SK-N-SH (cell line): ENCODE results near the gene PRR27. TPM values are rescaled to one million over a fixed set of nuclear protein-coding genes. Genes with fewer than 3 reads are reported as not detected.

ENCODE experiments used
- CTCF ChIA-PET: fragments of 300-600, 350-600 bp; formaldehyde crosslinking; extraction: SDS; loops from one replicate; lab custom pipeline; 2021; lab: Yijun Ruan, JAX
- POLR2A ChIA-PET: fragments of 350-600 bp; sonication (Branson Sonifier 250); formaldehyde crosslinking; extraction: SDS; loops from one replicate; lab custom pipeline; 2020; ENCODE audit warnings: antibody characterized with exemption, inconsistent platforms; lab: Yijun Ruan, JAX
- DNase-seq: peaks from one replicate; pipeline ENCODE4 v3.0.0; 2012
- H2AFZ ChIP-seq: fragments of 200-600 bp; sonication (generic); 2 replicates; pipeline ENCODE4 v1.8.1; 2016; ENCODE audit warnings: antibody characterized with exemption, mild to moderate bottlenecking, low read depth
- H3F3A ChIP-seq: fragments of 200-600 bp; sonication (generic); replicated peaks from 2 replicates; pipeline ENCODE3; 2016; ENCODE audit warnings: antibody characterized with exemption, mild to moderate bottlenecking; ENCODE audit not compliant: insufficient read depth
- H3K27ac ChIP-seq, 2 experiments: fragments of 200-500 bp in 1 of 2; fragments of 200-600 bp in 1 of 2; sonication (Bioruptor generic) in 1 of 2; sonication (generic), shearing (Covaris generic) in 1 of 2; 2 replicates each; pipeline versions ENCODE4 v1.5.1 to v1.6.1; 2014 to 2016; ENCODE audit warnings: low read depth in 2 of 2, inconsistent platforms in 1 of 2, low read length in 1 of 2, mild to moderate bottlenecking in 1 of 2, mixed read lengths in 1 of 2
- H3K27me3 ChIP-seq: fragments of 200-600 bp; sonication (generic), shearing (Covaris generic); 2 replicates; pipeline ENCODE4 v1.6.1; 2016; ENCODE audit warnings: mixed run types; ENCODE audit not compliant: insufficient read depth
- H3K36me3 ChIP-seq, 2 experiments: fragments of 200-500 bp in 1 of 2; fragments of 200-600 bp in 1 of 2; sonication (Bioruptor generic) in 1 of 2; sonication (generic) in 1 of 2; replicated peaks in 1 of 2; 2 replicates each; pipeline versions ENCODE3 to v1.5.1; 2014 to 2016; ENCODE audit warnings: low read length in 1 of 2, mild to moderate bottlenecking in 1 of 2; ENCODE audit not compliant: insufficient read depth in 2 of 2, control insufficient read depth in 1 of 2
- H3K4me1 ChIP-seq, 2 experiments: fragments of 200-500 bp in 1 of 2; fragments of 200-600 bp in 1 of 2; sonication (Bioruptor generic) in 1 of 2; sonication (generic), shearing (Covaris generic) in 1 of 2; 2 replicates each; pipeline versions ENCODE4 v1.5.1 to v1.6.1; 2014 to 2016; ENCODE audit warnings: low read depth in 1 of 2, low read length in 1 of 2, mixed run types in 1 of 2; ENCODE audit not compliant: insufficient read depth in 2 of 2, control insufficient read depth in 1 of 2
- H3K4me2 ChIP-seq: fragments of 200-600 bp; sonication (generic), shearing (Covaris generic); 2 replicates; pipeline ENCODE4 v1.6.1; 2017; ENCODE audit warnings: mixed run types
- H3K4me3 ChIP-seq, 2 experiments: fragments of 200-500 bp in 1 of 2; fragments of 200-600 bp in 1 of 2; sonication (Bioruptor generic) in 1 of 2; sonication (generic), shearing (Covaris generic) in 1 of 2; 2 replicates each; pipeline versions ENCODE4 v1.5.1 to v1.8.1; 2014 to 2016; ENCODE audit warnings: low read depth in 2 of 2, inconsistent platforms in 1 of 2, low read length in 1 of 2, mild to moderate bottlenecking in 1 of 2, mixed read lengths in 1 of 2, moderate library complexity in 1 of 2
- H3K79me2 ChIP-seq: fragments of 200-600 bp; sonication (generic); 2 replicates; pipeline ENCODE4 v1.8.1; 2017; ENCODE audit warnings: mild to moderate bottlenecking; ENCODE audit not compliant: insufficient read depth
- H3K9ac ChIP-seq: fragments of 200-600 bp; sonication (generic); 2 replicates; pipeline ENCODE4 v1.6.1; 2017; ENCODE audit warnings: mixed run types
- H3K9me2 ChIP-seq: fragments of 200-600 bp; sonication (generic); 2 replicates; pipeline ENCODE4 v1.6.1; 2017; ENCODE audit warnings: mixed run types
- H3K9me3 ChIP-seq: fragments of 200-600 bp; sonication (generic); 2 replicates; pipeline ENCODE4 v1.6.1; 2017; ENCODE audit warnings: mixed run types, mild to moderate bottlenecking, moderate library complexity
- H4K20me1 ChIP-seq: fragments of 200-600 bp; sonication (generic); 2 replicates; pipeline ENCODE4 v1.6.1; 2017; ENCODE audit warnings: mild to moderate bottlenecking, mixed run types; ENCODE audit not compliant: insufficient read depth
- ELF1 ChIP-seq: IDR thresholded peaks from 2 replicates; pipeline ENCODE4 v1.4.0; 2012
- EZH2phosphoT487 ChIP-seq: fragments of 200-600 bp; sonication (generic); IDR thresholded peaks from 2 replicates; pipeline ENCODE4 v1.6.1; 2017; ENCODE audit warnings: low read depth, mixed run types, mild to moderate bottlenecking, antibody characterized with exemption, moderate library complexity, borderline replicate concordance
- FOXJ3 ChIP-seq: sonication (generic); formaldehyde crosslinking; IDR thresholded peaks from 2 replicates; pipeline ENCODE4 v1.5.1; 2020; ENCODE audit warnings: mild to moderate bottlenecking, missing genetic modification reagents
- FOXM1 ChIP-seq: IDR thresholded peaks from 2 replicates; pipeline ENCODE4 v1.4.0; 2012; ENCODE audit warnings: low read depth, mild to moderate bottlenecking
- GABPA ChIP-seq: IDR thresholded peaks from 2 replicates; pipeline ENCODE4 v1.4.0; 2012; ENCODE audit warnings: low read depth, mild to moderate bottlenecking
- GATA2 ChIP-seq: sonication (generic); formaldehyde crosslinking; IDR thresholded peaks from 2 replicates; pipeline ENCODE4 v1.5.0; 2020; ENCODE audit warnings: mild to moderate bottlenecking, missing genetic modification reagents
- MXI1 ChIP-seq: IDR thresholded peaks from 2 replicates; pipeline ENCODE4 v1.6.1; 2012; ENCODE audit warnings: mild to moderate bottlenecking, low read depth, low read length, improper control_type of control experiment
- POLR2AphosphoS5 ChIP-seq: IDR thresholded peaks from 2 replicates; pipeline ENCODE4 v1.6.1; 2012; ENCODE audit warnings: low read depth, low read length
- RCOR1 ChIP-seq: fragments of 150-350 bp; IDR thresholded peaks from 2 replicates; pipeline ENCODE4 v1.6.1; 2017; ENCODE audit warnings: antibody characterized with exemption, low read length
- RFX5 ChIP-seq: IDR thresholded peaks from 2 replicates; pipeline ENCODE4 v1.6.1; 2012; ENCODE audit warnings: mild to moderate bottlenecking, improper control_type of control experiment, low read length
- RXRA ChIP-seq: IDR thresholded peaks from 2 replicates; pipeline ENCODE4 v1.4.0; 2012; ENCODE audit warnings: low read depth, mild to moderate bottlenecking, borderline replicate concordance
- SIN3A ChIP-seq: IDR thresholded peaks from 2 replicates; pipeline ENCODE4 v1.6.1; 2012; ENCODE audit warnings: low read depth, mild to moderate bottlenecking, low read length, moderate library complexity, borderline replicate concordance
- TCF12 ChIP-seq: IDR thresholded peaks from 2 replicates; pipeline ENCODE4 v1.4.0; 2012
- TEAD4 ChIP-seq: IDR thresholded peaks from 2 replicates; pipeline ENCODE4 v1.4.0; 2012; ENCODE audit warnings: mild to moderate bottlenecking, borderline replicate concordance; ENCODE audit not compliant: insufficient read depth
- YY1 ChIP-seq: IDR thresholded peaks from 2 replicates; pipeline ENCODE4 v1.4.0; 2012; ENCODE audit warnings: low read depth, mild to moderate bottlenecking
- WGBS: methylation state at CpG from one replicate; pipeline ENCODE4 v1.1.6; 2017; ENCODE audit warnings: low lambda C conversion rate; 5-methylcytosine and 5-hydroxymethylcytosine counted together
- polyA plus RNA-seq, 3 experiments: library from polyadenylated mRNA; depleted of rRNA; stranded (reverse); fragments of >200 nt; gene quantifications; 2 replicates each; pipeline ENCODE4 v1.2.3, GENCODE V29; 2012
- TF ChIP-seq, protein P1 (sequence below): IDR thresholded peaks from 2 replicates; pipeline ENCODE4 v1.4.0; 2012; ENCODE audit warnings: low read depth
- TF ChIP-seq, protein P2 (sequence below): fragments of 150-350 bp; IDR thresholded peaks from 2 replicates; pipeline ENCODE4 v1.6.1; 2017; ENCODE audit warnings: antibody characterized with exemption, low read length, low read depth, borderline replicate concordance
- TF ChIP-seq, protein P3 (sequence below): IDR thresholded peaks from 2 replicates; pipeline ENCODE4 v1.6.1; 2012; ENCODE audit warnings: mild to moderate bottlenecking, low read depth, low read length, moderate library complexity

Gene PRR27
- polyA plus RNA-seq, 1 of the 3 experiments (the other 2 are of a cell fraction), result not detected

DNA sequence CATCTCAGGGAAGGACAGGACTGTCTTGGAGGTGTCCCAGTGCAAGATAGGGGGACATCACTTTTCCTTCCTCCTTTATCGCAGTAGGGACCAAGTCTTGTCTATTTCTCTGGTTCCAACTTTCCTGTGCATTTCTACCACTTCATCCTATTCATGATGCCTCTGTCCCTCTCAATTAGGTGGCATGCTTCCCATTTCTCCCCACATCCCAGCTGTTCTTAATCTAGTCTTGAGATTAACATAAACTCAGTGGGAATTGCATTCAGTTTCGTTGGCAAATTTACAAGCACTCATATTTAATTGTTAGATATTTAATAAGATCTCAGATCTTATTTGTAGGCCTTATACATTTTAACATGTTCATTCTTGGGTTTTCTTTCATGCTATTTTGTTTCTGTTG is 25.8 kb downstream of the PRR27 start:
- Histone ChIP-seq H4K20me1 (no peaks in the 10 kb centered on the region), H2AFZ (no peak overlapping the region), H3K4me3 (no peak overlapping the region), H3K36me3 (no peaks in the 10 kb centered on the region), H3K9ac (no peak overlapping the region), H3K79me2 (no peaks in the 10 kb centered on the region), H3K27me3 (no peaks in the 10 kb centered on the region; the same call in 1 of the 2 replicates), H3K4me2 (no peak overlapping the region), H3K9me2 (no peaks in the 10 kb centered on the region), H3K27ac (no peak overlapping the region), H3K9me3 (no peaks in the 10 kb centered on the region), H3F3A (no peaks in the 10 kb centered on the region), H3K4me1 (no peaks in the 10 kb centered on the region)
- CTCF ChIA-PET, result interaction anchor here (0.6 kb wide), 1 partner anchor 14 kb away, joined by 4 read pairs; no protein-coding TSS in a partner anchor
- POLR2A ChIA-PET, result no interaction called here
- TF ChIP-seq MXI1 (no peak), TEAD4 (no peak), RXRA (no peak), FOXM1 (no peak), GATA2 (CRISPR knock-in tag) (no peak), FOXJ3 (no peak), RFX5 (no peak), RCOR1 (no peak), YY1 (no peak), GABPA (no peak), TCF12 (no peak), ELF1 (no peak), POLR2AphosphoS5 (no peak), EZH2phosphoT487 (no peak), SIN3A (no peak)
- TF ChIP-seq, protein P1, sequence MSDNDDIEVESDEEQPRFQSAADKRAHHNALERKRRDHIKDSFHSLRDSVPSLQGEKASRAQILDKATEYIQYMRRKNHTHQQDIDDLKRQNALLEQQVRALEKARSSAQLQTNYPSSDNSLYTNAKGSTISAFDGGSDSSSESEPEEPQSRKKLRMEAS, result no peak
- TF ChIP-seq, protein P2, sequence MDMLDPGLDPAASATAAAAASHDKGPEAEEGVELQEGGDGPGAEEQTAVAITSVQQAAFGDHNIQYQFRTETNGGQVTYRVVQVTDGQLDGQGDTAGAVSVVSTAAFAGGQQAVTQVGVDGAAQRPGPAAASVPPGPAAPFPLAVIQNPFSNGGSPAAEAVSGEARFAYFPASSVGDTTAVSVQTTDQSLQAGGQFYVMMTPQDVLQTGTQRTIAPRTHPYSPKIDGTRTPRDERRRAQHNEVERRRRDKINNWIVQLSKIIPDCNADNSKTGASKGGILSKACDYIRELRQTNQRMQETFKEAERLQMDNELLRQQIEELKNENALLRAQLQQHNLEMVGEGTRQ, result no peak
- TF ChIP-seq, protein P3, sequence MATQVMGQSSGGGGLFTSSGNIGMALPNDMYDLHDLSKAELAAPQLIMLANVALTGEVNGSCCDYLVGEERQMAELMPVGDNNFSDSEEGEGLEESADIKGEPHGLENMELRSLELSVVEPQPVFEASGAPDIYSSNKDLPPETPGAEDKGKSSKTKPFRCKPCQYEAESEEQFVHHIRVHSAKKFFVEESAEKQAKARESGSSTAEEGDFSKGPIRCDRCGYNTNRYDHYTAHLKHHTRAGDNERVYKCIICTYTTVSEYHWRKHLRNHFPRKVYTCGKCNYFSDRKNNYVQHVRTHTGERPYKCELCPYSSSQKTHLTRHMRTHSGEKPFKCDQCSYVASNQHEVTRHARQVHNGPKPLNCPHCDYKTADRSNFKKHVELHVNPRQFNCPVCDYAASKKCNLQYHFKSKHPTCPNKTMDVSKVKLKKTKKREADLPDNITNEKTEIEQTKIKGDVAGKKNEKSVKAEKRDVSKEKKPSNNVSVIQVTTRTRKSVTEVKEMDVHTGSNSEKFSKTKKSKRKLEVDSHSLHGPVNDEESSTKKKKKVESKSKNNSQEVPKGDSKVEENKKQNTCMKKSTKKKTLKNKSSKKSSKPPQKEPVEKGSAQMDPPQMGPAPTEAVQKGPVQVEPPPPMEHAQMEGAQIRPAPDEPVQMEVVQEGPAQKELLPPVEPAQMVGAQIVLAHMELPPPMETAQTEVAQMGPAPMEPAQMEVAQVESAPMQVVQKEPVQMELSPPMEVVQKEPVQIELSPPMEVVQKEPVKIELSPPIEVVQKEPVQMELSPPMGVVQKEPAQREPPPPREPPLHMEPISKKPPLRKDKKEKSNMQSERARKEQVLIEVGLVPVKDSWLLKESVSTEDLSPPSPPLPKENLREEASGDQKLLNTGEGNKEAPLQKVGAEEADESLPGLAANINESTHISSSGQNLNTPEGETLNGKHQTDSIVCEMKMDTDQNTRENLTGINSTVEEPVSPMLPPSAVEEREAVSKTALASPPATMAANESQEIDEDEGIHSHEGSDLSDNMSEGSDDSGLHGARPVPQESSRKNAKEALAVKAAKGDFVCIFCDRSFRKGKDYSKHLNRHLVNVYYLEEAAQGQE, result no peak
- DNase-seq, result no peak
- 3% methylated on average over 2 of the region's 2 CpGs for WGBS
